Measurements from ENCODE around the gene HIF3A.

Gene HIF3A

GRCh38 chr19:46349311-46349993 is 52.6 kb downstream of the HIF3A start:
- H3K27me3 Mint-ChIP-seq (ENCODE audit: low read depth), result no peaks in the 10 kb centered on the region
- H3K4me3 Mint-ChIP-seq, result peak overlapping the region; percentile 66 to 98 (median 97)
- H3K27ac Mint-ChIP-seq, result peak overlapping the region; percentile 25 to 40 (median 26)
- no peaks in the 10 kb centered on the region for H3K9me3 Mint-ChIP-seq
- H3K4me1 Mint-ChIP-seq, result peaks cover 40% of the 10 kb centered on the region
- H3K36me3 Mint-ChIP-seq (ENCODE audit: low read depth), result peaks cover 10% of the 10 kb centered on the region
- TF ChIP-seq CTCF (IDR thresholded peaks at IDR 0.05; ENCODE audit: unreplicated experiment in 3 of 3), result no peak

GRCh38 chr19:46350029-46350757 is 53.4 kb downstream of the HIF3A start:
- Mint-ChIP-seq H3K27ac (peak overlapping the region in 2 of 3 experiments; percentile 25 to 26), H3K4me1 (peaks cover 40% of the 10 kb centered on the region), H3K9me3 (no peaks in the 10 kb centered on the region), H3K36me3 (ENCODE audit: low read depth) (peaks cover 13% of the 10 kb centered on the region), H3K27me3 (ENCODE audit: low read depth) (no peaks in the 10 kb centered on the region), H3K4me3 (peak overlapping the region; percentile 10 to 59 (median 52))
- no peak for TF ChIP-seq CTCF (IDR thresholded peaks at IDR 0.05; ENCODE audit: unreplicated experiment in 3 of 3)

- peak overlapping the region in 1 of 3 experiments; percentile 34 for H3K4me3 Mint-ChIP-seq
- H3K27ac Mint-ChIP-seq, result peak overlapping the region in 2 of 3 experiments; percentile 33 to 52
- H3K36me3 Mint-ChIP-seq (ENCODE audit: low read depth), result peaks cover 17% of the 10 kb centered on the region
- no peaks in the 10 kb centered on the region for H3K9me3 Mint-ChIP-seq
- peaks cover 40% of the 10 kb centered on the region for H3K4me1 Mint-ChIP-seq
- no peak for TF ChIP-seq CTCF (IDR thresholded peaks at IDR 0.05; ENCODE audit: unreplicated experiment in 3 of 3)
- no peaks in the 10 kb centered on the region for H3K27me3 Mint-ChIP-seq (ENCODE audit: low read depth)
These were observed 53.9 kb downstream of the HIF3A start for GRCh38 chr19:46350758-46351159.

GRCh38 chr19:46351241-46352041 is 54.6 kb downstream of the HIF3A start:
- Mint-ChIP-seq H3K4me1 (peaks cover 40% of the 10 kb centered on the region), H3K9me3 (no peaks in the 10 kb centered on the region), H3K4me3 (peak overlapping the region; percentile 21 to 34 (median 23)), H3K27ac (peak overlapping the region; percentile 33 to 53 (median 52)), H3K27me3 (ENCODE audit: low read depth) (no peaks in the 10 kb centered on the region), H3K36me3 (ENCODE audit: low read depth) (peaks cover 18% of the 10 kb centered on the region)
- no peak for TF ChIP-seq CTCF (IDR thresholded peaks at IDR 0.05; ENCODE audit: unreplicated experiment in 3 of 3)

- H3K27ac Mint-ChIP-seq, result no peak overlapping the region
- no peaks in the 10 kb centered on the region for H3K27me3 Mint-ChIP-seq (ENCODE audit: low read depth)
- no peak for TF ChIP-seq CTCF (IDR thresholded peaks at IDR 0.05; ENCODE audit: unreplicated experiment in 3 of 3)
- no peaks in the 10 kb centered on the region for H3K9me3 Mint-ChIP-seq
- H3K36me3 Mint-ChIP-seq (ENCODE audit: low read depth), result peaks cover 30% of the 10 kb centered on the region
- H3K4me1 Mint-ChIP-seq, result peaks cover 21% of the 10 kb centered on the region
- no peak overlapping the region for H3K4me3 Mint-ChIP-seq
These were observed 57.1 kb downstream of the HIF3A start for GRCh38 chr19:46353730-46354528.
